GM19397 (cell line): Measurements from ENCODE around the gene TRNP1.

ENCODE experiments used
- ATAC-seq: cut with Tn5 transposase; IDR thresholded peaks from one replicate; pipeline ENCODE4 v1.9.1; 2021; ENCODE audit warnings: mild to moderate bottlenecking, moderate library complexity; ENCODE audit not compliant: unreplicated experiment

Gene TRNP1

GRCh38 chr1:27000817-27001460, 7.4 kb downstream of the TRNP1 start:
- no peak for ATAC-seq

DNA sequence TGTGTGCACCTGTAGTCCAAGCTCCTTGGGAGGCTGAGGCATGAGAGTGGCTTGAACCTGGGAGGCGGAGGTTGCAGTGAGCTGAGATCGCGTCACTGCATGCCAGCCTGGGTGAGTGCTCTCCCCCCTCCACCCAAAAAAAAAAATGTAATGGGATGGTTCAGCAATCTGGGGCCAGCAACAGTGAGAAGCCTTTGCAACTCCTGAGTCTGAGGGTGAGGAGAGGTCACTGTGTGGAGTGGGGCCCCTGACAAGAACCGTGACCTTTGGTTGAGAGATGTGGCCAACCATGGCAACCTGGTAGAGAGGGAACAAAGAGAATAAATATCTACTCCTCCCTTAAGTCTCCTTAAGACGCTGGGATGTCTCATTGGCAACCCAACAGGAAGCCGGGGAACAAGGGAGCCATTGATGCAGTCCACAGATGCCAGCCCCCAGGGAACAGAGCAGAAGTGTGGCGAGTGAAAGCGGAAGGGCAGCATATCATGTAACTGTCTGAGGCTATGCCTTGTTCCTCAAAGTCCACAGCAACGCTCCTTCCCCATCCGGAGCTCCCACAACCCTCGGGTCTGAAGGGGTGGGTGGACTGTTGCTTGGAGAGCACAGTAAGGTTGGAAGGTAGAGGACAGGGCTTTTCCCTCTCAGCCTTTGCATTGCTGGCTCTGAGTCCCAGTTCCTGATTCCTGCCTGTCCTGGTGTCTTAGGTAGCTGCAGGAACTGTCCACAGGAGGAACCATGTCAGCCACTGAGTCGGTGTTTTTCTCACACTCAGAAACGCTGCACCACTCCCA, 8.3 kb downstream of the TRNP1 start:
- no peak for ATAC-seq

- no peak for ATAC-seq
Measured at GRCh38 chr1:27003745-27004470, 10.4 kb downstream of the TRNP1 start.

DNA sequence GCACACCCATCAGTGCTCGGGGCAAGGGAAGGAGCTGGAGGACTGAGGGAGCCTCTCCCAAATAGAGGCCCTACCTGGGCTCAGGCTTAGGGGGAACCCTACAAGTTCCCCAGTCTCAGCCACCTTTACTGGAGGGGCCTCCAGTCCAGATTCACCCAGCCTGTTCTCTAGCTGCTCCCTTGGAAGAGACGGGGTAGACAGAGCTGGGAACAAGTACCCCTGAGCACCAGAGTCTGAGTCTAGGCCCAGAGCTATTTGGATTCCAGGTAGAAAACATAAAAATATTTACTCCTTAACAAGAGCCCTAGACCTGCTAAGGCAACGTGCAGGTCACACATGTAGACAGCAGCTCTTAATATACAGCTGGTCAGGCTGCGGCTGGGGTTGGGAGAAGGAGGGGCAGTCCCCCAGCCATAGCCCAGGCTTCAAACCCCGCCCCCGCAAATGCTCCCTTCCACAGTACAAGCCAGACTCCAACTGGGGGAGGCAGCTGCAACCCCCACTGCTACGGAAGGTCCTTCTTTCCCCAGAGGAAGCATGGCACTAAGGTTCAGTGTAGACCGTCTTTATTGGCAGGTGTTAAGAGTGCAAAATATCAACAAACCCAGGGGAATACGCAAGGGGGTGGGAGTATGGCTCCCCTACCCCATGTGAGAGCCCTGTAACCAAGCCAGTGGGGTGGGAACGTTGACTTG, 11.1 kb downstream of the TRNP1 start:
- ATAC-seq, result no peak

GRCh38 chr1:27005166-27005530, 11.7 kb downstream of the TRNP1 start:
- ATAC-seq, result no peak

DNA sequence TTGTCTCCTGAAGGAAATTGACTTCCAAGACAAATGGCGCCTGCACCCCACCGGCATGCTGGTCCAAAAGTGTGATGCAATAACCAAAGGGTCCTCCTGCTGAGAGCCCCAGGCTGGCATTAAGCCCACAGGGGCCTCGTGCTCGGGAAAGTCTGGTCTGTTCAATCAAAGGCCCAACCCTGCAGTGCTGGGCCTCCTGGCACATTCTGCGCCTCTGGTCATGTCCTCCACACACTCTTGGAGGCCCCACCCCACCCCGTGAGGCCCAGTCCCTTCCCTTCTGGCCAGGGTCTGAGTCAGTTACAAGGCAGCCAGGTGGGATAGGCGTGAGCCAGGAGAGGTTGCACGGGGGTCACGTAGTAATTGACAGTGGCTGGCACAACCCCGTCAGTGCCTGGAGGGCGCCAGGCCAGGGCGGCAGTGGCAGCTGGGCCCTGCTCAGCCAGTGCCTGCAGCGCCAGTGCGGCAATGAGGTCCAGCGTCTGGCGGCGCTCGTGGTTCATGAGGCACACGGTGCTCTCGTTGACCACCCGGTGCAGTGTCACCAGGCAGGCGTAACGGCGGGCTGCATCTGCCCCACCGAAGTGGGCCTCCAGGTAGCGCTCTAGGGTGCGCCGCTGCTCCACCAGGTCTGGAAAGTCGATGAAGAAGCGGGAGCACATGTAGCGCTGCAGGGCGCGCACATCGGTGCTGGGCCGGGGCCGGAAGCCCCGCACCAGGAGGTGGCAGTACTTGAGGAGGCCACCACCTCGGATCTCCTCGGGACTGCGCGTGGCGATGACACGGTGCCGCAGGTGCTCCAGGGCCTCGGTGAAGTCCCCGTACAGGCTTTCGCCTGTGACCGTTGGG, 12.4 kb downstream of the TRNP1 start:
- no peak for ATAC-seq

DNA sequence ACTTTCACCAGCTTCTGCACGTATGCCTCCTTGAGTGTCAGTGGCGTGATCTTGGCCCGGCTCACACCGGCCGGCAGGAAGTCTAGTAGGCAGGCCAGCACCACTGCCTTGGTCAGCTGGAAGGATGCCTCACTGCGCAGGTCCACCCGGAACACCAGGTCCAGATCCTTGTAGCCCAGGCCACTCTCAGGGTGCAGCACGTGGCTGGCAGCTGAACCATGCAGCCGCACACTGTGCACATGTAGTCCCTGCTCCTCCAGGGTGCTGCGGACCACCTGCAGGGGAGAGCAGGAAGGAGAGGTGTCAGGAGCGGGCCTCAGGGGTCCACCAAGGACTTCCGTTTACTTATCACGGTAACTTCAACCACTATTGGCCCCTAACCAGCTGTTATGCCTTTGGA, 13.2 kb downstream of the TRNP1 start:
- no peak for ATAC-seq

- no peak for ATAC-seq
Measured at GRCh38 chr1:27007909-27008582, 14.6 kb downstream of the TRNP1 start.

- ATAC-seq, result no peak
Measured at GRCh38 chr1:27009601-27010197, 16.2 kb downstream of the TRNP1 start.

- ATAC-seq, result no peak
Measured at GRCh38 chr1:27010226-27010994, 16.9 kb downstream of the TRNP1 start.

- ATAC-seq, result no peak
Measured at GRCh38 chr1:27011058-27011764, 17.7 kb downstream of the TRNP1 start.

- no peak for ATAC-seq
Measured at GRCh38 chr1:27011976-27012563, 18.6 kb downstream of the TRNP1 start.

GRCh38 chr1:27015260-27015659, 21.8 kb downstream of the TRNP1 start:
- ATAC-seq, result no peak

DNA sequence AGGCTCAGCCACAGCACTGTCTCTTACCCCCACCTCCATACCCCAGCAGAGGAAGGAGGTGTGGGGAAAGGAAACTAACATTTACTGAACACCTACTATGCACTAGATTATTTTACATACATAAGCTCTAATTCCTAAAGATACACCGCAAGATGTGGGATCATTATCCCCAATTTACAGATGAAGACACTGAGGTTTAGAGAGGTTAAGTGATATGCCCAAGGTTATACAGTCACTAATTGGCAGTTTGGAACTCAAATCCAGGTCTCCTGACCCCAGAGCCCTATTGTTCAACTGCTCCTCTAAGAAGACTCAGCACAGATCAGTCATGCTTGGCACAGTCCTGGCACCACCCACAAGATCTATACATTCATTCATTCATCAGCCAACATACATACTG, 22.9 kb downstream of the TRNP1 start:
- ATAC-seq, result no peak

- no peak for ATAC-seq
Measured at GRCh38 chr1:27017207-27017606, 23.7 kb downstream of the TRNP1 start.

GRCh38 chr1:27018316-27018715, 24.8 kb downstream of the TRNP1 start:
- ATAC-seq, result no peak

DNA sequence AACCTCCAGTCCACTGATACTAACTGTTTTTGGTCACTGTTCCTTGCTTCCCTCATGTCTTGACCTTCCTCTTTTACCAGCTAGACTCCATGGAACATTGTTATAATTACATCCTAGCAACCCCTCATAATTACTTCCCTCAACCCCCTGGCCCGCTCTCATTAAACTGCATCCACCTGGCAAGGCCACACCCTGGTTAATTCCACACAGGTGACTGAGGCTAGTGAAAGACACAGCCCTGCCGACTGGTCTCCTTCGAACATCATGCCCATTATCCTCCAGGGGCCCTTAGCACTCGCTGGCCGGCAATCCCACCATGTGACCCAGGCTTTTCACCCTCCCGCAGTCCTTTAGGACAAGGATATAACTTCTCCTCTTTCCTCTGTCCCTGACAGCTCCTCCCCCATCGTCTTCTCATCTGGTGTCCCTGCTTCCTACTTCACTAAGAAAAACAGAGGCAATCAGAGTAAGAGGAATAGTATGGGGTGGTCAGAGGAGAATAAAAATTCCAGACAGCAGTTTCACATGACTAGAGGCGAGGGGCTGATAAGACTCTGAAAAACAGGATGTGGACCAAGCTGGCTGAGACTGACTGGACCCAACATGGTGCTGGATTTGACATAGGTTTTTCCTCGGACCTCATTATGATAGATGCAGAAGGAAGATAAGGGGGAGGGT, 28.0 kb downstream of the TRNP1 start:
- ATAC-seq, result no peak
